ENCODE measurements around the gene MCC.

The MCC gene

GRCh38 chr5:113513384-113514288 lies 25.4 kb upstream of the MCC start, which contains the start of gene YTHDC2 (continued):
- TF ChIP-seq TSHZ1 (tag by site-specific recombination; IDR thresholded peaks at IDR 0.05; ENCODE audit: borderline replicate concordance) (no peak; the same call in 1 of the 2 replicates), ZNF350 (tag by site-specific recombination; IDR thresholded peaks at IDR 0.05) (no peak), TRIM28 (IDR thresholded peaks at IDR 0.05; ENCODE audit: borderline replicate concordance, low read length) (peak; percentile 52; the same call in 1 of the 2 replicates), ZNF48 (tag by site-specific recombination; IDR thresholded peaks at IDR 0.05) (no peak), ZNF2 (tag by site-specific recombination; IDR thresholded peaks at IDR 0.05) (peak; percentile 65; the same call in 1 of the 2 replicates), ZNF701 (tag by site-specific recombination; IDR thresholded peaks at IDR 0.05) (no peak), HOXA7 (CRISPR knock-in tag; IDR thresholded peaks at IDR 0.05; ENCODE audit: borderline replicate concordance) (no peak), ZBTB10 (tag by site-specific recombination; IDR thresholded peaks at IDR 0.05) (peak; percentile 71; the same call in 1 of the 2 replicates), EGR2 (tag by site-specific recombination; IDR thresholded peaks at IDR 0.05; ENCODE audit: low read depth) (peak; percentile 45), ZNF19 (tag by site-specific recombination; IDR thresholded peaks at IDR 0.05; ENCODE audit: low read depth) (no peak), ZNF112 (tag by site-specific recombination; IDR thresholded peaks at IDR 0.05) (no peak), ZNF23 (tag by site-specific recombination; IDR thresholded peaks at IDR 0.05; ENCODE audit: borderline replicate concordance) (no peak), ZNF560 (tag by site-specific recombination; IDR thresholded peaks at IDR 0.05; ENCODE audit: borderline replicate concordance) (no peak; the same call in 1 of the 2 replicates), ZNF292 (tag by site-specific recombination; IDR thresholded peaks at IDR 0.05; ENCODE audit: borderline replicate concordance, low read depth) (no peak), SP3 (tag by site-specific recombination; IDR thresholded peaks at IDR 0.05) (peak; percentile 46), ZNF747 (tag by site-specific recombination; IDR thresholded peaks at IDR 0.05) (no peak), ZNF37A (tag by site-specific recombination; IDR thresholded peaks at IDR 0.05) (no peak), ZFP3 (tag by site-specific recombination; IDR thresholded peaks at IDR 0.05; ENCODE audit: low read depth) (no peak), ZNF610 (tag by site-specific recombination; IDR thresholded peaks at IDR 0.05; ENCODE audit: borderline replicate concordance) (peak; percentile 98), ZNF239 (tag by site-specific recombination; IDR thresholded peaks at IDR 0.05) (no peak)
- TF ChIP-seq, protein P1, sequence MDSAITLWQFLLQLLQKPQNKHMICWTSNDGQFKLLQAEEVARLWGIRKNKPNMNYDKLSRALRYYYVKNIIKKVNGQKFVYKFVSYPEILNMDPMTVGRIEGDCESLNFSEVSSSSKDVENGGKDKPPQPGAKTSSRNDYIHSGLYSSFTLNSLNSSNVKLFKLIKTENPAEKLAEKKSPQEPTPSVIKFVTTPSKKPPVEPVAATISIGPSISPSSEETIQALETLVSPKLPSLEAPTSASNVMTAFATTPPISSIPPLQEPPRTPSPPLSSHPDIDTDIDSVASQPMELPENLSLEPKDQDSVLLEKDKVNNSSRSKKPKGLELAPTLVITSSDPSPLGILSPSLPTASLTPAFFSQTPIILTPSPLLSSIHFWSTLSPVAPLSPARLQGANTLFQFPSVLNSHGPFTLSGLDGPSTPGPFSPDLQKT (IDR thresholded peaks at IDR 0.05; ENCODE audit: borderline replicate concordance, low read depth, low read length): no peak
- TF ChIP-seq, protein P2, sequence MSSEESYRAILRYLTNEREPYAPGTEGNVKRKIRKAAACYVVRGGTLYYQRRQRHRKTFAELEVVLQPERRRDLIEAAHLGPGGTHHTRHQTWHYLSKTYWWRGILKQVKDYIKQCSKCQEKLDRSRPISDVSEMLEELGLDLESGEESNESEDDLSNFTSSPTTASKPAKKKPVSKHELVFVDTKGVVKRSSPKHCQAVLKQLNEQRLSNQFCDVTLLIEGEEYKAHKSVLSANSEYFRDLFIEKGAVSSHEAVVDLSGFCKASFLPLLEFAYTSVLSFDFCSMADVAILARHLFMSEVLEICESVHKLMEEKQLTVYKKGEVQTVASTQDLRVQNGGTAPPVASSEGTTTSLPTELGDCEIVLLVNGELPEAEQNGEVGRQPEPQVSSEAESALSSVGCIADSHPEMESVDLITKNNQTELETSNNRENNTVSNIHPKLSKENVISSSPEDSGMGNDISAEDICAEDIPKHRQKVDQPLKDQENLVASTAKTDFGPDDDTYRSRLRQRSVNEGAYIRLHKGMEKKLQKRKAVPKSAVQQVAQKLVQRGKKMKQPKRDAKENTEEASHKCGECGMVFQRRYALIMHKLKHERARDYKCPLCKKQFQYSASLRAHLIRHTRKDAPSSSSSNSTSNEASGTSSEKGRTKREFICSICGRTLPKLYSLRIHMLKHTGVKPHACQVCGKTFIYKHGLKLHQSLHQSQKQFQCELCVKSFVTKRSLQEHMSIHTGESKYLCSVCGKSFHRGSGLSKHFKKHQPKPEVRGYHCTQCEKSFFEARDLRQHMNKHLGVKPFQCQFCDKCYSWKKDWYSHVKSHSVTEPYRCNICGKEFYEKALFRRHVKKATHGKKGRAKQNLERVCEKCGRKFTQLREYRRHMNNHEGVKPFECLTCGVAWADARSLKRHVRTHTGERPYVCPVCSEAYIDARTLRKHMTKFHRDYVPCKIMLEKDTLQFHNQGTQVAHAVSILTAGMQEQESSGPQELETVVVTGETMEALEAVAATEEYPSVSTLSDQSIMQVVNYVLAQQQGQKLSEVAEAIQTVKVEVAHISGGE (tag by site-specific recombination; conservative IDR thresholded peaks at IDR 0.05; ENCODE audit: low read depth): 0 out of 2 replicates have a peak, but pooled peaks have one; percentile 6
- TF ChIP-seq, protein P3, sequence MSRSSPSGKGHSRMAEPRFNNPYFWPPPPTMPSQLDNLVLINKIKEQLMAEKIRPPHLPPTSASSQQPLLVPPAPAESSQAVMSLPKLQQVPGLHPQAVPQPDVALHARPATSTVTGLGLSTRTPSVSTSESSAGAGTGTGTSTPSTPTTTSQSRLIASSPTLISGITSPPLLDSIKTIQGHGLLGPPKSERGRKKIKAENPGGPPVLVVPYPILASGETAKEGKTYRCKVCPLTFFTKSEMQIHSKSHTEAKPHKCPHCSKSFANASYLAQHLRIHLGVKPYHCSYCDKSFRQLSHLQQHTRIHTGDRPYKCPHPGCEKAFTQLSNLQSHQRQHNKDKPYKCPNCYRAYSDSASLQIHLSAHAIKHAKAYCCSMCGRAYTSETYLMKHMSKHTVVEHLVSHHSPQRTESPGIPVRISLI (tag by site-specific recombination; IDR thresholded peaks at IDR 0.05): no peak
- TF ChIP-seq, protein P4, sequence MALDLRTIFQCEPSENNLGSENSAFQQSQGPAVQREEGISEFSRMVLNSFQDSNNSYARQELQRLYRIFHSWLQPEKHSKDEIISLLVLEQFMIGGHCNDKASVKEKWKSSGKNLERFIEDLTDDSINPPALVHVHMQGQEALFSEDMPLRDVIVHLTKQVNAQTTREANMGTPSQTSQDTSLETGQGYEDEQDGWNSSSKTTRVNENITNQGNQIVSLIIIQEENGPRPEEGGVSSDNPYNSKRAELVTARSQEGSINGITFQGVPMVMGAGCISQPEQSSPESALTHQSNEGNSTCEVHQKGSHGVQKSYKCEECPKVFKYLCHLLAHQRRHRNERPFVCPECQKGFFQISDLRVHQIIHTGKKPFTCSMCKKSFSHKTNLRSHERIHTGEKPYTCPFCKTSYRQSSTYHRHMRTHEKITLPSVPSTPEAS (tag by site-specific recombination; IDR thresholded peaks at IDR 0.05): no peak
